HG02678 (cell line): ENCODE data around the gene GPATCH3.
"Not testable (repeated sequence)": the region's sequence is repeated elsewhere in the genome, so short reads cannot be mapped to it uniquely, and the experiment has no call there.

Experiments
- ATAC-seq: cut with Tn5 transposase; IDR thresholded peaks from one replicate; pipeline ENCODE4 v1.9.1; 2021; ENCODE audit warnings: mild to moderate bottlenecking, moderate library complexity; ENCODE audit not compliant: unreplicated experiment

GPATCH3 gene

GRCh38 chr1:26900001-26900814 lies at the start of gene GPATCH3:
Gene GPATCH3, minus strand, starts transcription at chr1:26900467. Its CDS starts 25 bp downstream, at chr1:26900442.
- peak; percentile 87 for ATAC-seq

GRCh38 chr1:26949926-26950319 lies 49.7 kb upstream of the GPATCH3 start:
- ATAC-seq: no peak

GRCh38 chr1:26949266-26949925 lies 49.1 kb upstream of the GPATCH3 start:
- no peak for ATAC-seq

GRCh38 chr1:26948725-26949057 lies 48.4 kb upstream of the GPATCH3 start:
- ATAC-seq: not testable (repeated sequence)

- ATAC-seq: no peak
These were observed 46.0 kb upstream of the GPATCH3 start for GRCh38 chr1:26946270-26946669.

GRCh38 chr1:26945728-26946127 lies 45.5 kb upstream of the GPATCH3 start:
- ATAC-seq: no peak

GRCh38 chr1:26945138-26945537 lies 44.9 kb upstream of the GPATCH3 start:
- no peak for ATAC-seq

GRCh38 chr1:26942656-26943055 lies 42.4 kb upstream of the GPATCH3 start:
- ATAC-seq: no peak

GRCh38 chr1:26941311-26941710 lies 41.0 kb upstream of the GPATCH3 start:
- ATAC-seq: no peak

- no peak for ATAC-seq
These were observed 38.4 kb upstream of the GPATCH3 start for GRCh38 chr1:26938659-26939025.

- ATAC-seq: no peak
These were observed 37.9 kb upstream of the GPATCH3 start for GRCh38 chr1:26938004-26938658.

GRCh38 chr1:26936823-26937222 lies 36.6 kb upstream of the GPATCH3 start:
- no peak for ATAC-seq

- no peak for ATAC-seq
These were observed 32.3 kb upstream of the GPATCH3 start for GRCh38 chr1:26932531-26932930.

- no peak for ATAC-seq
These were observed 23.4 kb upstream of the GPATCH3 start for GRCh38 chr1:26923711-26924110.

- no peak for ATAC-seq
These were observed 22.6 kb upstream of the GPATCH3 start for GRCh38 chr1:26922901-26923300.

- ATAC-seq: no peak
These were observed 22.1 kb upstream of the GPATCH3 start for GRCh38 chr1:26922431-26922729.

GRCh38 chr1:26921540-26922430 lies 21.5 kb upstream of the GPATCH3 start, which contains the start of gene NUDC:
Gene NUDC, plus strand, starts transcription at chr1:26921743. Its CDS starts 106 bp downstream, at chr1:26921849.
- ATAC-seq: peak; percentile 97

GRCh38 chr1:26921126-26921539 lies 20.9 kb upstream of the GPATCH3 start:
- peak; percentile 13 for ATAC-seq

- no peak for ATAC-seq
These were observed 15.1 kb upstream of the GPATCH3 start for GRCh38 chr1:26915204-26915842.

- ATAC-seq: no peak
These were observed 13.7 kb upstream of the GPATCH3 start, which contains the start of gene NR0B2 for GRCh38 chr1:26913754-26914619. Gene NR0B2, minus strand, starts transcription at chr1:26913975. Its CDS starts 35 bp downstream, at chr1:26913940.
